GM12864 (cell line): ENCODE results near the gene LAPTM4A.

Experiments
- DNase-seq: peaks from one replicate; pipeline ENCODE4 v3.0.0-alpha.2; 2011; ENCODE audit warnings: low read depth
- H3K4me3 ChIP-seq: 2 replicates; pipeline ENCODE4 v1.5.1; 2011; ENCODE audit warnings: mild to moderate bottlenecking, low read depth, low read length, control low read depth
- TF ChIP-seq, protein P1 (sequence below): IDR thresholded peaks from 2 replicates; pipeline ENCODE4 v1.5.1; 2011; ENCODE audit warnings: low read depth, mild to moderate bottlenecking, moderate library complexity, low read length, control low read depth, inconsistent platforms; ENCODE audit errors: missing control alignments

Gene LAPTM4A

GRCh38 chr2:20060106-20060505 is 8.7 kb upstream of the LAPTM4A start:
- TF ChIP-seq, protein P1, sequence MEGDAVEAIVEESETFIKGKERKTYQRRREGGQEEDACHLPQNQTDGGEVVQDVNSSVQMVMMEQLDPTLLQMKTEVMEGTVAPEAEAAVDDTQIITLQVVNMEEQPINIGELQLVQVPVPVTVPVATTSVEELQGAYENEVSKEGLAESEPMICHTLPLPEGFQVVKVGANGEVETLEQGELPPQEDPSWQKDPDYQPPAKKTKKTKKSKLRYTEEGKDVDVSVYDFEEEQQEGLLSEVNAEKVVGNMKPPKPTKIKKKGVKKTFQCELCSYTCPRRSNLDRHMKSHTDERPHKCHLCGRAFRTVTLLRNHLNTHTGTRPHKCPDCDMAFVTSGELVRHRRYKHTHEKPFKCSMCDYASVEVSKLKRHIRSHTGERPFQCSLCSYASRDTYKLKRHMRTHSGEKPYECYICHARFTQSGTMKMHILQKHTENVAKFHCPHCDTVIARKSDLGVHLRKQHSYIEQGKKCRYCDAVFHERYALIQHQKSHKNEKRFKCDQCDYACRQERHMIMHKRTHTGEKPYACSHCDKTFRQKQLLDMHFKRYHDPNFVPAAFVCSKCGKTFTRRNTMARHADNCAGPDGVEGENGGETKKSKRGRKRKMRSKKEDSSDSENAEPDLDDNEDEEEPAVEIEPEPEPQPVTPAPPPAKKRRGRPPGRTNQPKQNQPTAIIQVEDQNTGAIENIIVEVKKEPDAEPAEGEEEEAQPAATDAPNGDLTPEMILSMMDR: no peak
- no peak overlapping the region for H3K4me3 ChIP-seq
- no peak for DNase-seq

- TF ChIP-seq, protein P1: no peak
- no peak for DNase-seq
- no peak overlapping the region for H3K4me3 ChIP-seq
Measured at GRCh38 chr2:20057268-20057667, 5.8 kb upstream of the LAPTM4A start.

DNA sequence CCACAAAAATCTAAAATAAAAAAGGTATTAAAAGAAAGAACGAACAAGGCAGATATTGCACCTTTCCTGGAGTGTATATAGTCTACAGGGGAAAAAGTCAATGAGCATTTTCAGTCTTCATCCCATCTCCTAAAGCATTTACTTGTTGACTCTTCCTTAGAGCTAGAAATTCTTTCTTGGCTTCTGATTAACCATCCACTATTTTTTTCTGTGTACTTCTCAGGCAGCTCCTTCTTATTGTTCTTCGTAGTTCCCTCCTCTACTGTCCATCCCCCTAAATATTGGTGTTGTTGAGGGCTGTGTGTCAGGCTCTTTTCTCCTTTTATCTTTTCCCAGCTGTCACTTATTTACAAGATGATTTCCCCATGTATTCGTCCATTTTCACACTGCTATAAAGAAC is 3.5 kb upstream of the LAPTM4A start:
- no peak for DNase-seq
- no peak overlapping the region for H3K4me3 ChIP-seq
- TF ChIP-seq, protein P1: no peak

GRCh38 chr2:20054119-20054518 is 2.7 kb upstream of the LAPTM4A start:
- H3K4me3 ChIP-seq: no peak overlapping the region
- DNase-seq: no peak
- TF ChIP-seq, protein P1: no peak

- DNase-seq: no peak
- TF ChIP-seq, protein P1: no peak
- H3K4me3 ChIP-seq: peak overlapping the region; percentile 95; the same call in 1 of the 2 replicates
Measured at GRCh38 chr2:20052861-20053281, 1.4 kb upstream of the LAPTM4A start.

- peak overlapping the region; percentile 95 for H3K4me3 ChIP-seq
- TF ChIP-seq, protein P1: no peak
- no peak for DNase-seq
Measured at GRCh38 chr2:20052229-20052851, 912 bp upstream of the LAPTM4A start.
